ENCODE results near the gene CTXN1.
A peak's percentile ranks its signal among the peaks of the same experiment; 100 is the strongest.

GRCh38 chr19:7923295-7924191 is 2.4 kb downstream of the CTXN1 start:
- peak; percentile 8 for TF ChIP-seq POLR2A (IDR thresholded peaks at IDR 0.05)
- TF ChIP-seq EP300 (IDR thresholded peaks at IDR 0.05; ENCODE audit: low read depth), result no peak

All from transverse colon (tissue), 1 donor.